Progenitor cell of endocrine pancreas (in vitro differentiated cells): Measurements from ENCODE around the gene EFCAB5. TPM values are rescaled to one million over a fixed set of nuclear protein-coding genes. Genes with fewer than 3 reads are reported as not detected.
"Not testable (repeated sequence)": the region's sequence is repeated elsewhere in the genome, so short reads cannot be mapped to it uniquely, and the experiment has no call there.

ENCODE experiments used
- DNase-seq: peaks from one replicate; pipeline ENCODE4 v3.0.0; 2021; ENCODE audit warnings: low spot score; ENCODE audit not compliant: unreplicated experiment
- H3K27ac Mint-ChIP-seq: 2 replicates; pipeline ENCODE4 v1.8.0; 2021; ENCODE audit warnings: mild to moderate bottlenecking, moderate library complexity, mixed read lengths
- H3K27me3 Mint-ChIP-seq: 2 replicates; pipeline ENCODE4 v1.8.0; 2021; ENCODE audit warnings: mixed read lengths
- H3K36me3 Mint-ChIP-seq: 2 replicates; pipeline ENCODE4 v1.8.0; 2022; ENCODE audit warnings: mixed read lengths; ENCODE audit not compliant: insufficient read depth
- H3K4me1 Mint-ChIP-seq: 2 replicates; pipeline ENCODE4 v1.8.0; 2021; ENCODE audit warnings: low read depth, mixed read lengths
- H3K4me3 Mint-ChIP-seq: 2 replicates; pipeline ENCODE4 v1.8.0; 2021; ENCODE audit warnings: low read depth, mild to moderate bottlenecking, moderate library complexity, mixed read lengths
- H3K9me3 Mint-ChIP-seq: 2 replicates; pipeline ENCODE4 v1.8.0; 2021; ENCODE audit warnings: low read depth, mixed read lengths
- CTCF ChIP-seq: fragments of 200-600 bp; sonication (generic); IDR thresholded peaks from one replicate; pipeline ENCODE4 v1.5.0; 2021; ENCODE audit warnings: antibody characterized with exemption, mild to moderate bottlenecking; ENCODE audit not compliant: unreplicated experiment
- long read RNA-seq: library from polyadenylated mRNA; unstranded; transcript quantifications from one replicate; pipeline ENCODE4 v2.0.0, GENCODE V29; 2020
- total RNA-seq: library from RNA; stranded (reverse); gene quantifications from 2 replicates; pipeline ENCODE4 v1.2.1, GENCODE V29; 2021

The EFCAB5 gene
- total RNA-seq: 0.44 TPM in 1 of 2 replicates, not detected in the other
- long read RNA-seq, partial matches to known transcripts: 1 of 1 reads
- long read RNA-seq, other reads (novel, unspliced or antisense): 0 of 1 reads

GRCh38 chr17:29941334-29941733, at the start of gene EFCAB5:
TSS of gene EFCAB5 (plus strand) at chr17:29941634. CDS start at chr17:29941797, 163 bp downstream.
- TF ChIP-seq CTCF: no peak
- Mint-ChIP-seq H3K9me3 (no peaks in the 10 kb centered on the region), H3K4me3 (no peak within 1 kb of the TSS), H3K27me3 (peaks cover 5% of the 10 kb centered on the region), H3K27ac (no peak within 1 kb of the TSS), H3K4me1 (no peaks in the 10 kb centered on the region), H3K36me3 (no peaks in the 10 kb centered on the region)
- DNase-seq: no peak

GRCh38 chr17:29892201-29892600, 49.2 kb upstream of the EFCAB5 start:
- Mint-ChIP-seq H3K4me1 (no peaks in the 10 kb centered on the region), H3K27ac (no peak overlapping the region), H3K9me3 (peaks cover 11% of the 10 kb centered on the region), H3K36me3 (peaks cover 8% of the 10 kb centered on the region), H3K4me3 (no peak overlapping the region), H3K27me3 (no peaks in the 10 kb centered on the region)
- no peak for DNase-seq
- no peak for TF ChIP-seq CTCF

- not testable (repeated sequence) for H3K36me3 Mint-ChIP-seq, H3K27ac Mint-ChIP-seq, H3K4me3 Mint-ChIP-seq, H3K27me3 Mint-ChIP-seq, DNase-seq, H3K4me1 Mint-ChIP-seq
- H3K9me3 Mint-ChIP-seq: peaks cover 12% of the 10 kb centered on the region
Observed at GRCh38 chr17:29897136-29897535, 44.3 kb upstream of the EFCAB5 start.

GRCh38 chr17:29903471-29903870, 38.0 kb upstream of the EFCAB5 start:
- Mint-ChIP-seq H3K27ac (no peak overlapping the region), H3K4me1 (no peaks in the 10 kb centered on the region), H3K4me3 (no peak overlapping the region), H3K36me3 (peaks cover 14% of the 10 kb centered on the region), H3K9me3 (peaks cover 25% of the 10 kb centered on the region), H3K27me3 (no peaks in the 10 kb centered on the region)
- no peak for TF ChIP-seq CTCF
- no peak for DNase-seq

- Mint-ChIP-seq H3K4me3 (no peak overlapping the region), H3K27me3 (peaks cover 4% of the 10 kb centered on the region), H3K4me1 (no peaks in the 10 kb centered on the region), H3K27ac (no peak overlapping the region), H3K36me3 (peaks cover 14% of the 10 kb centered on the region), H3K9me3 (peaks cover 25% of the 10 kb centered on the region)
- TF ChIP-seq CTCF: no peak
- no peak for DNase-seq
Observed at GRCh38 chr17:29905086-29905878, 36.2 kb upstream of the EFCAB5 start.

- H3K36me3 Mint-ChIP-seq: peaks cover 14% of the 10 kb centered on the region
- H3K9me3 Mint-ChIP-seq: peaks cover 25% of the 10 kb centered on the region
- H3K27ac Mint-ChIP-seq: no peak overlapping the region
- H3K4me1 Mint-ChIP-seq: peaks cover under 1% of the 10 kb centered on the region
- DNase-seq: no peak
- TF ChIP-seq CTCF: no peak
- peaks cover 7% of the 10 kb centered on the region for H3K27me3 Mint-ChIP-seq
- H3K4me3 Mint-ChIP-seq: no peak overlapping the region
Observed at GRCh38 chr17:29905879-29906167, 35.6 kb upstream of the EFCAB5 start.
